Tibial nerve (tissue), 4 donors: ENCODE measurements around the gene ANKS1A. TPM values are rescaled to one million over a fixed set of nuclear protein-coding genes. Genes with fewer than 3 reads are reported as not detected.
A peak's percentile ranks its signal among the peaks of the same experiment; 100 is the strongest.

Source experiments
- DNase-seq, 2 donors: peaks; one replicate each; pipeline ENCODE4 v3.0.0-alpha.2; 2019; ENCODE audit warnings: low spot score in 2 of 2
- H3K27ac ChIP-seq, 4 donors: fragments of 200-600 bp; sonication (generic) in 3 of 4; one replicate each; pipeline ENCODE4 v1.5.1; 2017 to 2019; ENCODE audit warnings: mild to moderate bottlenecking in 1 of 4
- H3K27me3 ChIP-seq, 2 donors: fragments of 200-600 bp; sonication (generic) in 1 of 2; one replicate each; pipeline versions ENCODE4 v1.5.1 to v1.6.0; 2017 to 2019
- H3K36me3 ChIP-seq, 3 donors: fragments of 200-600 bp; sonication (generic); one replicate each; pipeline ENCODE4 v1.5.1; 2018 to 2019
- H3K4me1 ChIP-seq, 4 donors: fragments of 200-600 bp; sonication (generic) in 3 of 4; one replicate each; pipeline ENCODE4 v1.5.1; 2017 to 2019
- H3K4me3 ChIP-seq, 4 donors: fragments of 200-600 bp; sonication (generic) in 3 of 4; one replicate each; pipeline ENCODE4 v1.5.1; 2017 to 2019; ENCODE audit warnings: mild to moderate bottlenecking in 1 of 4, moderate library complexity in 1 of 4
- H3K9me3 ChIP-seq, 4 donors: fragments of 200-600 bp; sonication (generic) in 3 of 4; one replicate each; pipeline ENCODE4 v1.5.1; 2017 to 2019
- CTCF ChIP-seq, 5 experiments: fragments of 200-600 bp in 3 of 5; fragments of 450-650 bp in 2 of 5; sonication (generic) in 3 of 5; IDR thresholded peaks; one replicate each; pipeline ENCODE4 v1.5.1; 2016 to 2019; ENCODE audit warnings: antibody characterized with exemption in 5 of 5, mild to moderate bottlenecking in 3 of 5, moderate library complexity in 2 of 5
- EP300 ChIP-seq, 2 donors: sonication (generic); formaldehyde crosslinking; IDR thresholded peaks; one replicate each; pipeline ENCODE4 v1.6.1; 2017; ENCODE audit warnings: antibody characterized with exemption in 2 of 2, mild to moderate bottlenecking in 1 of 2
- POLR2A ChIP-seq, 2 donors: fragments of 450-650 bp; IDR thresholded peaks; one replicate each; pipeline ENCODE4 v1.6.1; 2017; ENCODE audit warnings: antibody characterized with exemption in 2 of 2, mild to moderate bottlenecking in 2 of 2, moderate library complexity in 2 of 2
- WGBS, 2 donors: methylation state at CpG; one replicate each; pipeline ENCODE4 v1.1.5; 2018; 5-methylcytosine and 5-hydroxymethylcytosine counted together
- total RNA-seq, 4 donors: library from RNA; depleted of rRNA; stranded (reverse); fragments of >200 nt; gene quantifications; one replicate each; pipeline ENCODE4 v1.1.0, GENCODE V29; 2016

Gene ANKS1A
- total RNA-seq, 4 donors from 2014 or later, result 39.3 to 55.9 (median 44.0) TPM

GRCh38 chr6:35084511-35085203, 195.6 kb downstream of the ANKS1A start:
- Histone ChIP-seq H3K4me1 (peaks cover 0 to 67% (median 15%) of the 10 kb centered on the region in 4 donors), H3K9me3 (no peaks in the 10 kb centered on the region), H3K36me3 (peaks cover 3 to 100% (median 16%) of the 10 kb centered on the region in 3 donors), H3K27ac (peak overlapping the region in 1 of 4 donors; percentile 60), H3K27me3 (no peaks in the 10 kb centered on the region), H3K4me3 (no peak overlapping the region)
- no peak for DNase-seq
- WGBS, 2 donors, result 72 to 78% methylated on average over 12 of the region's 12 CpGs
- TF ChIP-seq POLR2A (IDR thresholded peaks at IDR 0.05) (no peak), EP300 (IDR thresholded peaks at IDR 0.05) (no peak), CTCF (IDR thresholded peaks at IDR 0.05) (no peak)

GRCh38 chr6:35085359-35086281, 196.6 kb downstream of the ANKS1A start:
- 89 to 91% methylated on average over 29 of the region's 30 CpGs for WGBS, 2 donors
- DNase-seq, result no peak
- peaks cover 0 to 75% (median 17%) of the 10 kb centered on the region in 4 donors for H3K4me1 ChIP-seq
- no peak overlapping the region for H3K4me3 ChIP-seq
- H3K27ac ChIP-seq, result peak overlapping the region in 1 of 4 donors; percentile 9
- no peaks in the 10 kb centered on the region for H3K27me3 ChIP-seq
- H3K36me3 ChIP-seq, result peaks cover 3 to 99% (median 15%) of the 10 kb centered on the region in 3 donors
- no peaks in the 10 kb centered on the region for H3K9me3 ChIP-seq
- TF ChIP-seq CTCF (IDR thresholded peaks at IDR 0.05) (no peak), EP300 (IDR thresholded peaks at IDR 0.05) (no peak), POLR2A (IDR thresholded peaks at IDR 0.05) (no peak)

- H3K27ac ChIP-seq, result peak overlapping the region in 1 of 4 donors; percentile 9
- no peaks in the 10 kb centered on the region for H3K27me3 ChIP-seq
- DNase-seq, result no peak
- TF ChIP-seq CTCF (IDR thresholded peaks at IDR 0.05) (no peak), EP300 (IDR thresholded peaks at IDR 0.05) (no peak), POLR2A (IDR thresholded peaks at IDR 0.05) (no peak)
- peaks cover 0 to 72% (median 17%) of the 10 kb centered on the region in 4 donors for H3K4me1 ChIP-seq
- H3K4me3 ChIP-seq, result no peak overlapping the region
- H3K36me3 ChIP-seq, result peaks cover 3 to 97% (median 15%) of the 10 kb centered on the region in 3 donors
- WGBS, 2 donors, result 93 to 94% methylated on average over 9 to 10 of the region's 10 CpGs
- no peaks in the 10 kb centered on the region for H3K9me3 ChIP-seq
These were observed 197.2 kb downstream of the ANKS1A start for GRCh38 chr6:35086282-35086632.

GRCh38 chr6:35086636-35087360, 197.7 kb downstream of the ANKS1A start:
- no peaks in the 10 kb centered on the region for H3K27me3 ChIP-seq
- no peaks in the 10 kb centered on the region for H3K9me3 ChIP-seq
- 85 to 87% methylated on average over 12 of the region's 12 CpGs for WGBS, 2 donors
- no peak overlapping the region for H3K4me3 ChIP-seq
- H3K27ac ChIP-seq, result peak overlapping the region in 1 of 4 donors; percentile 44
- H3K4me1 ChIP-seq, result peaks cover 0 to 71% (median 15%) of the 10 kb centered on the region in 4 donors
- DNase-seq, result no peak
- TF ChIP-seq POLR2A (IDR thresholded peaks at IDR 0.05) (no peak), CTCF (IDR thresholded peaks at IDR 0.05) (no peak), EP300 (IDR thresholded peaks at IDR 0.05) (no peak)
- peaks cover 3 to 97% (median 15%) of the 10 kb centered on the region in 3 donors for H3K36me3 ChIP-seq
